GM21619 (cell line): Measurements from ENCODE around the gene TUNAR.

ENCODE experiments used
- ATAC-seq: cut with Tn5 transposase; IDR thresholded peaks from one replicate; pipeline ENCODE4 v1.9.1; 2021; ENCODE audit not compliant: unreplicated experiment

Gene TUNAR

DNA sequence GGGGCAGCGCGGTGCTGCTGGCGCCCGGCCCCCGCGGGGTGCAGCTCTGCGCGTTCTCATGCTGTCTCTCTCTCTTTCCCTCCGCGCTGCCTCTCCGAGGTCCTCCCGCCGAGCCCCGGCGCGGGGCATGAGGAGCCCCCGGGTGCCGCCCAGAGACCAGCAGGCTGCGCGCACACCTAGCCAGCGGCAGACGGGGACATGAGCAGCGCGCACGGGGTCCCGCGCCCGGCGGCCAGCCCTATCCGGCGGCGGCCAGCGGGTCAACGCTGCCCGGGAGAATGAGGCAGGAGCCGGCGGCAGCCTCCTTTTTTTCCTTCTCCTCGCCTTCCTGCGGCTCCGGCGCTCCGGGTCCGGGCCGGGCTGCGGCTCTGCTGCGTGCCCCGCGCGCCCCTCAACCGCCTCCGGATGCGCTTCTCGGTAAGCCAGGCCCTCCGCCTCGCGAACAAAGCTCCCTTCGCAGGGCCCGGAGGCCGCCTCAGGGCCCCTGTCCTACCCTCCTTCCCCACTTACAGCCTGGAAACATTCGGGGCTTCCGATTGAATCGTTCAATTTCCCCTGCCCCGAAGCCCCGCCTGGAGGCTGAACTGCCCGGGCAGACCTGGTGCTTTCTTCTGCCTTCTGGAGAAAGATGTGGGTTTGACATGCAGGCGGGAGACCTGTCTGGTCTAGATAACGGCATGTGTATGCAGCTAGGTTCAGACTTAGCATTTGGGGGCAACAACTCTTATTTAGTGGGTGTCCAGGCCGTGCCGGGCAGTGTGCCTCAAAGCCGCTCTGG is at the start of gene TUNAR:
Gene TUNAR (plus strand): TSS at position 72 of the 778 bp plus-strand sequence.
- ATAC-seq = no peak

- ATAC-seq = no peak
These were observed 47.9 kb upstream of the TUNAR start for GRCh38 chr14:95828649-95829265.

DNA sequence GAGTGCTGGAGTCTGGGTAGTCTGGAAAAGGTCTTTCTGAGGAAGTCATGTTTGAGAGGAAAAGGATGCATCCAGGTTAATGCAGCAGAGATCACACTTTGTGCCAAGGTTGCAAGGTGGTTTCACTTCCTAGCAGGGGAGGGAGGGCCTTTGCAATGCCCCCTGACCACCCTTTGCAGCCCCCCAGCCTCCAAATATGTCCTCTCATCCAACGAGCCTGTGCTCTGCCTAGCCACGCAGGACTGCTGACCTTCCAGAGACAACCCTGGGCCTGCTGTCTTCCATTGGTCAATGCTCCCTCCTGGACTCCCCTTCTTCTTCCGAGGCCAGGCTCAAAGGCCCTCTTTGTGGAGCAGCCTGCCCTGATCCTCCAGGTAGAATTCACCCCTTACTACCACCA is 47.3 kb upstream of the TUNAR start:
- ATAC-seq = no peak

GRCh38 chr14:95830386-95830785 is 46.2 kb upstream of the TUNAR start:
- ATAC-seq = no peak

- no peak for ATAC-seq
These were observed 45.6 kb upstream of the TUNAR start for GRCh38 chr14:95831041-95831440.

DNA sequence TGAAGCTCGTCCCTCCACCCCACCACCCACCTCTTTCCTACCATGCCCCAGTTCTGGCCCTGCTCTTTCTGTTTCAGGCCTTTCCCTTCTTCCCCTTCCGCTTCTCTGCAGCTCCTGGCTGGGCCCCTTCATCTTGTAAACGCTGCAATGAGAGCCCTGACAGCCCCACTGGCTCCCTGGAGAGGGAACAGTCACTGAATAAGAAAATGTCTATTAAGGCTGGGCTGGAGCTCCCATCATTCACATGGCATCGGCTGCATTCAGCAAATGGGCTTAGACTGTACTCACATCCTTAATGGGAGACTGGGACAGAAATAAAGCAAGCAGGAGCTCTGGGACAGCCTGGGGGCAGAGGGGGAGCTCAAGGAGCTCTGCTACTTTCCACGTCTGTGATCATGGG is 45.2 kb upstream of the TUNAR start:
- no peak for ATAC-seq

GRCh38 chr14:95832012-95832411 is 44.6 kb upstream of the TUNAR start:
- ATAC-seq = no peak

GRCh38 chr14:95833429-95833828 is 43.2 kb upstream of the TUNAR start:
- ATAC-seq = no peak

DNA sequence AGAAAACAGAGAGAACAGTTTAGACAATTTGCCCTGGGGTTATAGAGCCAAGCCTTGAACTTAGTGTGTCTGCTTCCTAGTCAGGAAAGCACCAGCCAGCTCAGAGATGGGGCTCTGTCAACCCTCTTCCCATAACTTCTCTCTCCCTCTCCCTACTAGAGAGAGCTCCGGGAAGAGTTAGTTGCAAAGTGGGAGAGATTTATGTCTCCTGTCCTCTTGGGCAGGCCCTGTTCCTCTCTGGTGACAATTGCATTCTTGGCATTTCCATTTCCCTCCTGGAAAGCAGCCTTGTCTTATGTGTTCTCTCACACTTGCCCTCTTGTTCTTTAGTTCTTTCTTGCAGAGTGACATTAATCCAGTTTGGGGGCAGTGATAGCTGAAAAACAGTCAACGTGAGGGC is 42.1 kb upstream of the TUNAR start:
- no peak for ATAC-seq

DNA sequence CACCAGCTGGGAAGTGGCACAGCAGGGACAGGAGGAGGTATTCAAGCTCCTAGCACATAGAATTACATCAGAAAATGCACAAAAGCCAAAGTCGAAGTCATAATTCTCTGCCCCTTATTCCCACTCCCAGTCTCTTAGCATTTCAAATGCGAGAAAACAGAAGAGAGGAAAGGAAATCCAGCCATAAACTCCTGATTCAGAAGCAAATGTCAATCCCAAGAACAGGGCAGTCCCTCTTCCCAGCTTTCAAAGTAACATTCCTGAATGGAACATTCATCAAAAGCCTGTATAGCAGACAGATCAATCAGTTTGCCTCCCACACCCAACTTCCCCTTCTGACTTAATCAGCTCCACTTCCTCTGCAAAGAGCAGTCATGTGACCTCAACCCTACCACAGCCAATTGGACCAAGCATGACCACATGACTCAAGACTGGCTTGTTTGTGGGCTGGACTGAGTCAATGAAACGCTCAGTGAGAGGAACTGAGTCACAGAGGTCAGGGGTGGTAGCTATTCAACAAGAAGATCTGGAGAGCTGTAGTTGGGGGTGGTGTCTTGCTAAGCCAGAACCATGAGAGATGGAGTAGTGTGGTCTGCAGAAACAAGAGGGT is 41.4 kb upstream of the TUNAR start:
- ATAC-seq = no peak

DNA sequence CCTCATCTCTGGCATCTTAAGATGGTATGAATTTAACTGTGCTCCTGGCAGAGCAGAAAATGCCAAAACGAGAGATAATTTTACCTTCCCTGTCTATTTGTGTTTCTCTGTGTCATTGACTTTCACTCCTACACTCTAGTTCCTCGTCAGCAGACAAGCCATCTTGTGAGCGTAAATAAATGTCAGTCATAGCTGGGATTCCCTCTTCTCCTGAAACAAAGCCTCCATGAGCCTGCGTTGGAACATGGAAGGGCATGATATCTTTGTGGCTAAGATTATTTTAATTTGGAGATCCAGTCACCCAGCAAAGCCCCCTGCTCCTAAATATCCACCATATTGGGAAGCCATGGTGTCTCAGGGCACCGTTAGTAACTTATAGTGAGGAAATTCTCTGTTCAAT is 37.8 kb upstream of the TUNAR start:
- ATAC-seq = no peak

GRCh38 chr14:95840094-95840700 is 36.4 kb upstream of the TUNAR start:
- no peak for ATAC-seq

DNA sequence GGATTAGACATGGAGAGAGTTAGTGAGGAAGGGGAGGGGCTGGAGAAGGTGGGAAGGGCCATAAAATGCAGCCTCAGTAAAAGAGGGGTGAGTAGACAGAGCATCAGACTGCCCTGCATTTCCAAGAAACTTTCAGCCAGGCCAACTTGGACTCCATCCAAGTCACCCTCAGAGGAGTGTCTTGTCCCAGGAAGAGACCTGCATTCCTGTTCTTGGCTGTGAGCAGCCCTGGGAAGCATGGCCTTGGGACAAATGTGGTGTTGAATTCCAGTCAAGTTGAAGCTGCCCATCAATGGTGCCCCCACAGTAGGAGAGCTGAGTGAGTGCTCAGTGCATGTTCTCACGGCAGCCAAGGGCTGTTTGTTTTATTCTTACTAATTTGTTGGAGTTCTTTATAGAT is 35.0 kb upstream of the TUNAR start:
- no peak for ATAC-seq

DNA sequence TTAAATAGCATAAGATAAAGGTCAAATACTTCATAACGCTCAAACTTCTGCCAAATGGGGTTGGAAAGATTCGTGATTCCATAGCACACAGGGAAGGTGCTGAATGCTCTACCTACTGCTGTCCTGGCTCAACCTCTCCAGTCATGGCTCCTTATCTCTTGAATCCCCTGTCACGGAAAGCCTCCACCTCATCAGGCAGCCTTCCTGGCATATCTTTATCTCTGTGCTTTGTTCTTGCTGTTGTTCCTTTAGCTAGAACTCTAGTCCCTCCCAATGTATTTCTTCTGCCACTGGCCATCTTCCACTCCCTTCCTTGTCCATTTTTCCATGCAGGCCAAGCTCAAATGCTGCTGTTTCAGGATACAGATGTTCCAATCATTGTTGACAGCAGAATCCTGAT is 26.9 kb upstream of the TUNAR start:
- no peak for ATAC-seq

DNA sequence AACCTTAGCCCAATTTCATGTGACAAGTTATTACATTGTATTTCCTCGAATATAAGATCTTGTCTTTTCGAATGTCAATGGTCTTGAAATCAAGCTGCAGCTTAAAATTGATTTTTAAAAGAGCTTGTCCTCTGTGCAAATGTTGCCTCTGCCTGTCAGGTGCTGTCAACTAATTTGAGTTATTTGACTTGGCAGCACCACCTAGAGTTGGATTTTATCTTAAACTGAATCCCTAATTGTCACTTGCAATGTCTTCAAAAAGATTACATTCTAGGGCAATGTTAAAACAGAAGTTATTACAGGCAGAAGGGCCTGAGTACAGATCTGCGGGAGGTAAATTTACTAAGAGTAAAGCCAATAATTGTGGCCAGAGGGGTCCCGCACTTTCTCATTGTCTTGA is 26.2 kb upstream of the TUNAR start:
- ATAC-seq = no peak

DNA sequence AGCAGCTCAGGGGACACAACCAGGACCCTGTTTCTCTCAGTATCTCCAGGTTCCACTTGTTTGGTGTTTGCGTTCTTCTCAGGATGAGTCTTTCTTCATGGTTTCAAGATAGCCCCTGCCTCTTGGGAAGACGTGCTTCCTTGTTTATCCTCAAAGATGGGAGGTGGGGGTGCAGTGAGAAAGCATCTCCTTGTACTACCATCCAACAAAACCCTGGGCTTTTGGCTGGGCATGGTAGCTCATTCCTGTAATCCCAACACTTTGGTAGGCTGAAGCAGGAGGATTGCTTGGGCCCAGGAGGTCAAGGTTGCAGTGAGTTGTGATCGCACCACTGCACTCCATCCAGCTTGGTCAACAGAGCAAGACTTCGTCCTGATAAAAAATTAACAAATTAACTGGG is 21.0 kb upstream of the TUNAR start:
- no peak for ATAC-seq

GRCh38 chr14:95857275-95857674 is 19.4 kb upstream of the TUNAR start:
- no peak for ATAC-seq

DNA sequence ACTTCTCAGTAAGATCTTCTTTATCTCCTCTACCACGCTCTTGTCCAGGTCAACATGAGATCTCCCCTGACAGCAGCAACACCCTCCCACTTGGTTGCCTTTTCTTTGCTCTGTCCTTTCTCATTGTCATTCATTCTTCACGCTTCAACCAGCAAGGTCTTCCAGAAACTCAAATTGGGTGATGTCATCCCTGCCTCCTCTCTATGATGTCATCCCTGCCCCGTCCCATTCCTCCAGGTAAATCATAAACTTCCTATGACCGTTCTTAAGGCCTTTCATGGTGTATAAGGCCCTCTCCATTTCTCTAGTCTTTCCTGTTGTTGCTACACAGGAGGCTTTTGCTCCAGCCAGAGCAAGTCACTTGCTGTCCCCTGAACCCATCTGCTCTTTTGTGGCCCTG is 17.7 kb upstream of the TUNAR start:
- no peak for ATAC-seq

GRCh38 chr14:95862243-95862642 is 14.4 kb upstream of the TUNAR start:
- no peak for ATAC-seq

DNA sequence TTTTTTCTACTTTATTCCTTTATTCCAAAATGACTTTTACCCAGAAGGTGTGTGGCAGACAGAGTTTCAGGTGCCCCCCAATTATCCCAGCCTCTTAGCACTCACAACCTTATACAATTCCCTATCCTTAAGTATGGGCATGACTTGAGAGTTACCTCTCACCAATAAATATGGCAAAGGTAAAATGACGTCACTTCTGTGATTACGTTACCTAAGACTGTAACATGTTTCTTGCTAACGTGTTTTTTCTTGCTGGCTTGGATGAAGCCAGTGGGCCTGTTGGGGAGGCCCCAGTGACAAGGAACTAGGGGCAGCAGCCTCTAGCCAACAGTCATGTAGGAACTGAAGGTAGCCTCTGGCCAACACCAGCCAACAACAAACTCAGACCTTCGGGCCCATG is 13.3 kb upstream of the TUNAR start:
- no peak for ATAC-seq

DNA sequence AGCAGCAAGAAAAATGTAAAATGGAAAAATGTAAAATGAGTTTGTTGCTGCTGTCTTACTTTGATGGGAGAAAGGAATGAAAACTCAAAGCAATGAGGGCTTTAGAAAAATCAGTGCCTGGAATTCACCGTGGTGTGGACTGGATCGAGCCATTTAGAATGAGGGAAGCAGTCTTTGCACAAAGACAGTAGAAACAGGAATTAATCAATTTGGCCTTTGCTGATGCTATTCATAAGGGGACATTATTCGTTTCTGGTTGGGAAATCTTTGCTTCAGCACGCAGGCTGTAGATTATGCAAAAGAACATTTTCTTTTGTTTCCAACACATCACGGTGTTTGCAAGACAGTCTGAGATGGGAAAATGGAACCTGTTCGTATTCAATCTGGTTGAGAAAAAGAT is 6.9 kb upstream of the TUNAR start:
- ATAC-seq = no peak

GRCh38 chr14:95870772-95871171 is 5.9 kb upstream of the TUNAR start:
- ATAC-seq = no peak
